PC-3 (cell line): ENCODE data around the gene MLC1.

Experiments used
- CTCF ChIP-seq: fragments of 300-600 bp; sonication (generic); conservative IDR thresholded peaks from 2 replicates; pipeline ENCODE4 v1.5.1; 2017; ENCODE audit warnings: antibody characterized with exemption, low read depth, mild to moderate bottlenecking, low read length
- EZH2 ChIP-seq: fragments of 300-600 bp; sonication (generic); IDR thresholded peaks from one replicate; pipeline ENCODE4 v1.6.1; 2017; ENCODE audit warnings: antibody characterized with exemption, mild to moderate bottlenecking, low read length; ENCODE audit not compliant: unreplicated experiment

- TF ChIP-seq CTCF (no peak), EZH2 (no peak)
Measured at GRCh38 chr22:50081426-50082196, 3.6 kb downstream of the MLC1 start.
